Mammary epithelial cell (primary cell): ENCODE results near the gene P4HA1.

Source experiments
- EZH2 ChIP-seq: IDR thresholded peaks from 2 replicates; pipeline ENCODE4 v1.6.1; 2012; ENCODE audit warnings: low read length, inconsistent platforms, borderline replicate concordance
- TF ChIP-seq, protein P1 (sequence below), 2 donors: IDR thresholded peaks in 1 of 2; conservative IDR thresholded peaks in 1 of 2; 2 replicates each; pipeline ENCODE4 v1.5.1; 2011 to 2012; ENCODE audit warnings: inconsistent platforms in 2 of 2, low read length in 2 of 2, mild to moderate bottlenecking in 2 of 2, control low read depth in 1 of 2, low read depth in 1 of 2; ENCODE audit not compliant: insufficient read depth in 1 of 2; ENCODE audit errors: extremely low read depth in 1 of 2

DNA sequence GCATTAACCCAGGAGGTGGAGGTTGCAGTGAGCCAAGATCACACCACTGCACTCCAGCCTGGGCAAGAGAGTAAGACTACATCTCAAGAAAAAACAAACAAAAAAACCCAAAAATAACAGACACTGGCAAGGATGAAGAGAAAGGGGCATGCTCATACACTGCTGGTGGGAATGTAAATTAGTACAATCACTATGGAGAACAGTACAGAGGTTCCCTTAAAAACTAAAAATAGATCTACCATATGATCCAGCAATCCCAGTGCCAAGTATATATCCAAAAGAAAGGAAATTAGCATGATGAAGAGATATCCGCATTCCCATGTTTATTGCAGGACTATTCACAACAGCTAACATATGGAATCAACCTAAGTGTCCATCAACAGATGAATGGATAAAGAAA lies 75.6 kb downstream of the P4HA1 start:
- TF ChIP-seq, protein P1, sequence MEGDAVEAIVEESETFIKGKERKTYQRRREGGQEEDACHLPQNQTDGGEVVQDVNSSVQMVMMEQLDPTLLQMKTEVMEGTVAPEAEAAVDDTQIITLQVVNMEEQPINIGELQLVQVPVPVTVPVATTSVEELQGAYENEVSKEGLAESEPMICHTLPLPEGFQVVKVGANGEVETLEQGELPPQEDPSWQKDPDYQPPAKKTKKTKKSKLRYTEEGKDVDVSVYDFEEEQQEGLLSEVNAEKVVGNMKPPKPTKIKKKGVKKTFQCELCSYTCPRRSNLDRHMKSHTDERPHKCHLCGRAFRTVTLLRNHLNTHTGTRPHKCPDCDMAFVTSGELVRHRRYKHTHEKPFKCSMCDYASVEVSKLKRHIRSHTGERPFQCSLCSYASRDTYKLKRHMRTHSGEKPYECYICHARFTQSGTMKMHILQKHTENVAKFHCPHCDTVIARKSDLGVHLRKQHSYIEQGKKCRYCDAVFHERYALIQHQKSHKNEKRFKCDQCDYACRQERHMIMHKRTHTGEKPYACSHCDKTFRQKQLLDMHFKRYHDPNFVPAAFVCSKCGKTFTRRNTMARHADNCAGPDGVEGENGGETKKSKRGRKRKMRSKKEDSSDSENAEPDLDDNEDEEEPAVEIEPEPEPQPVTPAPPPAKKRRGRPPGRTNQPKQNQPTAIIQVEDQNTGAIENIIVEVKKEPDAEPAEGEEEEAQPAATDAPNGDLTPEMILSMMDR (conservative IDR thresholded peaks at IDR 0.05 in 1 of 2, IDR thresholded peaks at IDR 0.05 in 1 of 2; ENCODE audit: extremely low read depth in 1 of 2, insufficient read depth in 1 of 2, low read depth in 1 of 2, low read length in 2 of 2), result no peak
- no peak for TF ChIP-seq EZH2
